CD4-positive, alpha-beta T cell (primary cell): ENCODE results near the gene LRRC45. TPM values are rescaled to one million over a fixed set of nuclear protein-coding genes. Genes with fewer than 3 reads are reported as not detected.

Experiments
- ATAC-seq: fragments of 200-7000 bp; cut with Tn5 transposase; one replicate; pipeline ENCODE4 v1.10.0; 2022; ENCODE audit warnings: mild to moderate bottlenecking; ENCODE audit not compliant: poor library complexity
- CTCF ChIA-PET: fragments of 350-600 bp; sonication (Branson Sonifier 250); formaldehyde crosslinking; loops from one replicate; lab custom pipeline; 2021; ENCODE audit warnings: antibody characterized with exemption, inconsistent platforms; lab: Charles Lee
- POLR2A ChIA-PET: fragments of 350-600 bp; sonication (Branson Sonifier 250); formaldehyde crosslinking; loops from one replicate; lab custom pipeline; 2021; ENCODE audit warnings: antibody characterized with exemption, inconsistent platforms; lab: Charles Lee
- DNase-seq, 14 experiments: peaks; one replicate each; pipeline ENCODE4 v3.0.0-alpha.2; 2013 to 2020; ENCODE audit warnings: mixed read lengths in 2 of 14
- H3K27ac ChIP-seq, 2 donors: one replicate each; pipeline versions ENCODE4 v1.5.1 to v1.7.0; 2013; ENCODE audit warnings: low read length in 2 of 2, low read depth in 1 of 2, mild to moderate bottlenecking in 1 of 2
- H3K27me3 ChIP-seq, 2 experiments: 1 replicate in 1 of 2; 2 replicates in 1 of 2; pipeline versions ENCODE4 v1.6.1 to v1.7.0; 2013; ENCODE audit warnings: low read length in 2 of 2, control low read depth in 1 of 2, mild to moderate bottlenecking in 1 of 2, moderate library complexity in 1 of 2; ENCODE audit not compliant: insufficient read depth in 2 of 2, control insufficient read depth in 1 of 2
- H3K36me3 ChIP-seq: one replicate; pipeline ENCODE4 v1.6.1; 2013; ENCODE audit warnings: low read length, control low read depth; ENCODE audit not compliant: insufficient read depth
- H3K4me1 ChIP-seq: one replicate; pipeline ENCODE4 v1.6.1; 2013; ENCODE audit warnings: low read length, control low read depth; ENCODE audit not compliant: insufficient read depth
- H3K4me3 ChIP-seq: one replicate; pipeline ENCODE4 v1.5.1; 2013; ENCODE audit warnings: mild to moderate bottlenecking, low read length, moderate library complexity
- H3K9me3 ChIP-seq, 2 experiments: 1 replicate in 1 of 2; 2 replicates in 1 of 2; pipeline versions ENCODE4 v1.6.1 to v1.7.0; 2013; ENCODE audit warnings: low read length in 2 of 2, mild to moderate bottlenecking in 2 of 2, control low read depth in 1 of 2, moderate library complexity in 1 of 2; ENCODE audit not compliant: control insufficient read depth in 1 of 2, insufficient read depth in 1 of 2
- H3K27ac Mint-ChIP-seq: one replicate; pipeline ENCODE4 v1.8.0; 2020; ENCODE audit warnings: mixed read lengths
- H3K27me3 Mint-ChIP-seq: one replicate; pipeline ENCODE4 v1.8.0; 2021; ENCODE audit warnings: mixed read lengths
- H3K36me3 Mint-ChIP-seq: one replicate; pipeline ENCODE4 v1.8.0; 2021; ENCODE audit warnings: low read depth, mixed read lengths
- H3K4me1 Mint-ChIP-seq: one replicate; pipeline ENCODE4 v1.8.0; 2021; ENCODE audit warnings: low read depth, mixed read lengths
- H3K4me3 Mint-ChIP-seq: one replicate; pipeline ENCODE4 v1.8.0; 2020; ENCODE audit warnings: mild to moderate bottlenecking, mixed read lengths
- H3K9me3 Mint-ChIP-seq: one replicate; pipeline ENCODE4 v1.8.0; 2020; ENCODE audit warnings: mixed read lengths
- intact Hi-C, 2 experiments: fragments of 100-400 bp; cut with DNase I in 1 of 2; cut with micrococcal nuclease in 1 of 2; formaldehyde crosslinking; loops; one replicate each; pipeline versions ENCODE4 v1.15.1 to v1.9.0; 2023 to 2025; cut with DNase I, micrococcal nuclease
- total RNA-seq, 174 experiments: library from RNA in 2 of 174; stranded (reverse) in 2 of 174; gene quantifications; one replicate each; pipeline ENCODE4 v1.2.3 and lab custom pipeline; 2021 to 2026
- TF ChIP-seq, protein P1 (sequence below): fragments of 200-600 bp; IDR thresholded peaks from one replicate; pipeline ENCODE4 v1.8.0; 2022; ENCODE audit warnings: antibody characterized with exemption, mild to moderate bottlenecking

The LRRC45 gene
- total RNA-seq, 2 experiments from 2014 or later: 17.7 to 17.9 TPM

DNA sequence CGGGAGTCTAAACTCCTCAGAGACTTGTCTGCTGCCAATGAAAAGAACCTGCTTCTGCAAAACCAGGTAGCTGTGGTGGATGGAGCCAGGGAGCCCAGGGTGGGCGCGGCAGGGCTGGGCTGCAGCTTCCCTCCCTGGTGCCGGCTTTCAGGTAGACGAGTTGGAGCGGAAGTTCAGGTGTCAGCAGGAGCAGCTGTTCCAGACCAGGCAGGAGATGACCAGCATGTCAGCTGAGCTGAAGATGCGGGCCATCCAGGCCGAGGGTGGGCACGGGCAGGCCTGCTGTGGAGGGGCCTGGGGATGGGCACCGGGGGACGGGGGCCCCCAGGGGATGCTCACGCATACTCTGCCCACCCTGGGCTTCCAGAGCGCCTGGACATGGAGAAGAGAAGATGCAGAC, 5.1 kb downstream of the LRRC45 start:
- TF ChIP-seq, protein P1, sequence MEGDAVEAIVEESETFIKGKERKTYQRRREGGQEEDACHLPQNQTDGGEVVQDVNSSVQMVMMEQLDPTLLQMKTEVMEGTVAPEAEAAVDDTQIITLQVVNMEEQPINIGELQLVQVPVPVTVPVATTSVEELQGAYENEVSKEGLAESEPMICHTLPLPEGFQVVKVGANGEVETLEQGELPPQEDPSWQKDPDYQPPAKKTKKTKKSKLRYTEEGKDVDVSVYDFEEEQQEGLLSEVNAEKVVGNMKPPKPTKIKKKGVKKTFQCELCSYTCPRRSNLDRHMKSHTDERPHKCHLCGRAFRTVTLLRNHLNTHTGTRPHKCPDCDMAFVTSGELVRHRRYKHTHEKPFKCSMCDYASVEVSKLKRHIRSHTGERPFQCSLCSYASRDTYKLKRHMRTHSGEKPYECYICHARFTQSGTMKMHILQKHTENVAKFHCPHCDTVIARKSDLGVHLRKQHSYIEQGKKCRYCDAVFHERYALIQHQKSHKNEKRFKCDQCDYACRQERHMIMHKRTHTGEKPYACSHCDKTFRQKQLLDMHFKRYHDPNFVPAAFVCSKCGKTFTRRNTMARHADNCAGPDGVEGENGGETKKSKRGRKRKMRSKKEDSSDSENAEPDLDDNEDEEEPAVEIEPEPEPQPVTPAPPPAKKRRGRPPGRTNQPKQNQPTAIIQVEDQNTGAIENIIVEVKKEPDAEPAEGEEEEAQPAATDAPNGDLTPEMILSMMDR: no peak
- ATAC-seq (no peak), DNase-seq (no peak)
- CTCF ChIA-PET: no interaction called here
- Mint-ChIP-seq H3K27ac (no peak overlapping the region), H3K27me3 (no peaks in the 10 kb centered on the region), H3K4me1 (peaks cover 11% of the 10 kb centered on the region), H3K36me3 (no peaks in the 10 kb centered on the region), H3K4me3 (no peak overlapping the region), H3K9me3 (no peaks in the 10 kb centered on the region)
- POLR2A ChIA-PET: no interaction called here
- H3K27me3 ChIP-seq: no peaks in the 10 kb centered on the region
- no peaks in the 10 kb centered on the region for H3K9me3 ChIP-seq
- no peak overlapping the region for H3K27ac ChIP-seq
- no peak overlapping the region for H3K4me3 ChIP-seq
- no peaks in the 10 kb centered on the region for H3K36me3 ChIP-seq
- intact Hi-C loops: no loop called here
- H3K4me1 ChIP-seq: peaks cover 44% of the 10 kb centered on the region

DNA sequence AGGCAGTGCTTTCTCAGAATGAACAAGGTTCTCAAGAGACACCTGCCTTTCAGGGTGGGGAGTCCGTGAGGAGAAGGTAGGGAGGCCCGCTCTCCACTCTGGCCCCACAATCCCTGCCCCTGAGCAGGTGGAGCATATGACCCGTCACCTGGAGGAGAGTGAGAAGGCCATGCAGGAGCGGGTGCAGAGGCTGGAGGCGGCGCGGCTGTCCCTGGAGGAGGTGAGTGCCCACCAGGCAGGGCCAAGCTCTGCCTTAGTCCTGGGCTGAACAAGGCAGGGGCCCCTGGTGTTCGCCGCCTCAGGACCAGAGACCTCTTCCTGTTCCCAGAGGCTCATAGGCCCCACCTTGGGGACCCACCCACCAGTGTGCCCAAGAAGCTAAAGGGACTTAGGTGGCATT, 5.9 kb downstream of the LRRC45 start:
- CTCF ChIA-PET: interaction anchor here (0.9 to 2.6 kb wide), 2 partner anchors 8 to 125 kb away, joined by 3 to 14 read pairs; no protein-coding TSS in a partner anchor
- Mint-ChIP-seq H3K9me3 (no peaks in the 10 kb centered on the region), H3K36me3 (no peaks in the 10 kb centered on the region), H3K27ac (no peak overlapping the region), H3K27me3 (no peaks in the 10 kb centered on the region), H3K4me3 (peak overlapping the region; percentile 70), H3K4me1 (peaks cover 9% of the 10 kb centered on the region)
- Histone ChIP-seq H3K27ac (no peak overlapping the region), H3K4me1 (peaks cover 38% of the 10 kb centered on the region), H3K27me3 (no peaks in the 10 kb centered on the region), H3K9me3 (no peaks in the 10 kb centered on the region), H3K4me3 (no peak overlapping the region), H3K36me3 (no peaks in the 10 kb centered on the region)
- TF ChIP-seq, protein P1: no peak
- DNase-seq (no peak), ATAC-seq (no peak)
- POLR2A ChIA-PET: no interaction called here
- intact Hi-C loops: no loop called here

DNA sequence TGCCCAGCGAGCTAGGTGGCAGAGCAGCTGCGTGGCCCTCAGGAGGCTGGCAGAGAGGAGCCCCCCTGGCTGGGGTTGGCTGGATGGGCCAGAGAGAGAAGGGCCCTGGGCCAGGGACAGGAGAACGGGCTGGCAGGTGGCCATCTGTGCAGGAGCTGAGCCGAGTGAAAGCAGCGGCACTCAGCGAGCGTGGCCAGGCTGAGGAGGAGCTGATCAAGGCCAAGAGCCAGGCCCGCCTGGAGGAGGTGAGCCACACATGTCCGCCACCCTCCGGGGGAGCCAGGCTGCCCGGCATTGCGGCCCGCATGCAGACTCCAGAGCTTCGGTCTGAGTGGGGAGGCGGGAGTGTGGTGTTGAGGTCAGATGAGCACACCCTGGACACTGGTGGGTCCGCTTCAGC, 6.3 kb downstream of the LRRC45 start:
- intact Hi-C loops: no loop called here
- Mint-ChIP-seq H3K4me3 (peak overlapping the region; percentile 51), H3K27me3 (no peaks in the 10 kb centered on the region), H3K36me3 (no peaks in the 10 kb centered on the region), H3K9me3 (no peaks in the 10 kb centered on the region), H3K4me1 (peaks cover 11% of the 10 kb centered on the region), H3K27ac (no peak overlapping the region)
- no peak for DNase-seq
- Histone ChIP-seq H3K4me3 (no peak overlapping the region), H3K4me1 (peaks cover 33% of the 10 kb centered on the region), H3K27ac (no peak overlapping the region), H3K36me3 (no peaks in the 10 kb centered on the region), H3K9me3 (no peaks in the 10 kb centered on the region), H3K27me3 (no peaks in the 10 kb centered on the region)
- ATAC-seq: no peak
- TF ChIP-seq, protein P1: no peak
- POLR2A ChIA-PET: interaction anchor here (0.6 to 1.9 kb wide), 6 partner anchors 13 to 269 kb away, joined by 3 to 10 read pairs (median 4); no protein-coding TSS in a partner anchor
- CTCF ChIA-PET: interaction anchor here (0.9 to 2.6 kb wide), 5 partner anchors 9 to 125 kb away, joined by 3 to 19 read pairs (median 12); no protein-coding TSS in a partner anchor
